Brain microvascular endothelial cell (primary cell): Measurements from ENCODE around the gene HECTD4.

Source experiments
- DNase-seq: peaks from one replicate; pipeline ENCODE4 v3.0.0-alpha.2; 2020
- H3K27ac ChIP-seq: fragments of 250-450 bp; sonication (Bioruptor Pico); 2 replicates; pipeline ENCODE4 v1.5.1; 2020; ENCODE audit warnings: mild to moderate bottlenecking, moderate library complexity
- H3K27me3 ChIP-seq: fragments of 250-450 bp; sonication (Bioruptor Pico); replicated peaks from 2 replicates; pipeline ENCODE4 v1.5.1; 2020; ENCODE audit warnings: mild to moderate bottlenecking
- H3K36me3 ChIP-seq: fragments of 250-450 bp; sonication (Bioruptor Pico); replicated peaks from 2 replicates; pipeline ENCODE4 v1.5.1; 2020; ENCODE audit warnings: mild to moderate bottlenecking
- H3K4me3 ChIP-seq: 2 replicates; pipeline ENCODE4 v1.5.1; 2011; ENCODE audit warnings: low read depth, mild to moderate bottlenecking, control low read depth, low read length, moderate library complexity
- in situ Hi-C: cut with HindIII; loops from 2 replicates; pipeline ENCODE4 v1.10.0; 2017; ENCODE audit warnings: low sequenced_read_pairs, low pct_ligation_motif_present
- TF ChIP-seq, protein P1 (sequence below): IDR thresholded peaks from 2 replicates; pipeline ENCODE4 v1.5.1; 2011; ENCODE audit warnings: low read depth, mild to moderate bottlenecking, moderate library complexity, low read length, control low read depth, inconsistent platforms; ENCODE audit errors: missing control alignments

Gene HECTD4

DNA sequence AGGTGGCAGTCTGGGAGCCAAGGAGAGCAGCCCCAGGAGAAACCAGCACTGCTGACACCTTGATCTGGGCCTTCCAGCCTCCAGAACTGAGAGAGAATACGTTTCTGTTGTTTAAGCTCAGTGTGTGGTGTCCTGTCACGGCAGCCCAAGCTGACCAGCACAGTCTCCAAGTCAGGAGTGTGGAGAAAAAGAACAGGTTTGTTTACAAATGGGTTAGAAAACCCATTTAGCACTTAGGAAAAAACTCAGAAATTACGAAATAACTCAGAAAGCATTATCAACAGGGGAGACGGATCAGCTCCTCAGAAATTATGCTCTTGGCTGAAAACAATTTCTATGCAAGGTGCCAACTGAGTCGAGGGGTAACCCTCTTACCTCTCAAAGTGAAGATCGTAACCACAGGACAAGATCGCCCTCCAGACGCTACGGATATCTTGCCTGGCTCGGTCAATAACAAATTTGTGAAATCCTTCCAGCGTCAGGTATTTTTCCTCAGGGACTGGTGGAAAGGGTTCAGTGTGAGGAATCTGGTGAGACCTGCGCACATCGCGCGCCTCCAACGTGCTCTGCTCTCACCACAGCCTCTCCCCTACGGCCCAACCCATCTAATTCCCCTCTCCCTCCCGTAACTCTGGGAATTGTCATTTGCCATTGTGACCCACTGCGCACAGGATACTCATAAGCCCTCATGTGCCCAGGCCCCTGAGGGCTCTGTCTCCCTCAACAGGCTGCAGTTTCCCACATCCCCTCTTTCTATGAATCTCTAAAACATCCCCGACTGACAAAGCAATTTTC lies 206.7 kb downstream of the HECTD4 start:
- no peak overlapping the region for H3K27ac ChIP-seq
- in situ Hi-C loops = no loop called here
- no peak overlapping the region for H3K4me3 ChIP-seq
- no peak for DNase-seq
- H3K27me3 ChIP-seq = no peaks in the 10 kb centered on the region
- peaks cover 30% of the 10 kb centered on the region for H3K36me3 ChIP-seq
- TF ChIP-seq, protein P1, sequence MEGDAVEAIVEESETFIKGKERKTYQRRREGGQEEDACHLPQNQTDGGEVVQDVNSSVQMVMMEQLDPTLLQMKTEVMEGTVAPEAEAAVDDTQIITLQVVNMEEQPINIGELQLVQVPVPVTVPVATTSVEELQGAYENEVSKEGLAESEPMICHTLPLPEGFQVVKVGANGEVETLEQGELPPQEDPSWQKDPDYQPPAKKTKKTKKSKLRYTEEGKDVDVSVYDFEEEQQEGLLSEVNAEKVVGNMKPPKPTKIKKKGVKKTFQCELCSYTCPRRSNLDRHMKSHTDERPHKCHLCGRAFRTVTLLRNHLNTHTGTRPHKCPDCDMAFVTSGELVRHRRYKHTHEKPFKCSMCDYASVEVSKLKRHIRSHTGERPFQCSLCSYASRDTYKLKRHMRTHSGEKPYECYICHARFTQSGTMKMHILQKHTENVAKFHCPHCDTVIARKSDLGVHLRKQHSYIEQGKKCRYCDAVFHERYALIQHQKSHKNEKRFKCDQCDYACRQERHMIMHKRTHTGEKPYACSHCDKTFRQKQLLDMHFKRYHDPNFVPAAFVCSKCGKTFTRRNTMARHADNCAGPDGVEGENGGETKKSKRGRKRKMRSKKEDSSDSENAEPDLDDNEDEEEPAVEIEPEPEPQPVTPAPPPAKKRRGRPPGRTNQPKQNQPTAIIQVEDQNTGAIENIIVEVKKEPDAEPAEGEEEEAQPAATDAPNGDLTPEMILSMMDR = no peak

DNA sequence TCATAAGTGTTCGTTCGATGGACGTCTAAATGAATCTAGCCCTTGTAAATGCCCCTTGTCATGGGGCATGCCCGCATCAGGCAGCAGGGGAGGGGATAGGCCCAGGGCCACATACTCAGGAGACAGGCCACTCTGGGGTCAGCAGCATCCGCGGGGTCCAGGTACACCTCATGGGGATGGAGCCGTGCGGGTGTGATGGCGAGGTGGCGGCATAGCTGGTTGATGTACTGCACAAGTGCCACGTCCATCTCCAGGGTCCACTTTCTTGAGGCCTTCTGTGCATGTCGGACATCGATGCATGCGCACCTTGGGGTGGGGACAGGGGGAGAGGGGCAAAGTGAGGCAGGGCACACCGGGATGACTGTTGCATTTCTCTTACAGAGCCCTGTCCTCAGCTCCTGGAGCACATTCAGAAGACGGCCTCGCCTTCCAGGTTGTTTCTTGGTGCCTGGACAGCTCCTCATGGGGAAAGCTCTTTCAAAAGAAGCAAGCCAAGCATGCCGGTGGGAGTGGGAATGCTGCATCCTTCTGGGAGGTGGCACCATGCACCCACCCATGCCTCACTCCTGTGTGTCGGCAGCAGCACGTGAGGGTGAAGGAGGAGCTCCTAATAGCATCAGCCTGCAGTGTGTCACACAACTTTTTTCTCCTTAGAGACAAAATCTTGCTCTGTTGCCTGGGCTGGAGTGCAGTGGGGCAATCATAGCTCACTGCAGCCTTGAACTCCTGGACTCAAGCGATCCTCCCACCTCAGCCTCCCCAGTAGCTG lies 209.5 kb downstream of the HECTD4 start:
- H3K36me3 ChIP-seq = peaks cover 19% of the 10 kb centered on the region
- in situ Hi-C loops = no loop called here
- no peak overlapping the region for H3K4me3 ChIP-seq
- no peak overlapping the region for H3K27ac ChIP-seq
- no peaks in the 10 kb centered on the region for H3K27me3 ChIP-seq
- TF ChIP-seq, protein P1 = no peak
- no peak for DNase-seq

DNA sequence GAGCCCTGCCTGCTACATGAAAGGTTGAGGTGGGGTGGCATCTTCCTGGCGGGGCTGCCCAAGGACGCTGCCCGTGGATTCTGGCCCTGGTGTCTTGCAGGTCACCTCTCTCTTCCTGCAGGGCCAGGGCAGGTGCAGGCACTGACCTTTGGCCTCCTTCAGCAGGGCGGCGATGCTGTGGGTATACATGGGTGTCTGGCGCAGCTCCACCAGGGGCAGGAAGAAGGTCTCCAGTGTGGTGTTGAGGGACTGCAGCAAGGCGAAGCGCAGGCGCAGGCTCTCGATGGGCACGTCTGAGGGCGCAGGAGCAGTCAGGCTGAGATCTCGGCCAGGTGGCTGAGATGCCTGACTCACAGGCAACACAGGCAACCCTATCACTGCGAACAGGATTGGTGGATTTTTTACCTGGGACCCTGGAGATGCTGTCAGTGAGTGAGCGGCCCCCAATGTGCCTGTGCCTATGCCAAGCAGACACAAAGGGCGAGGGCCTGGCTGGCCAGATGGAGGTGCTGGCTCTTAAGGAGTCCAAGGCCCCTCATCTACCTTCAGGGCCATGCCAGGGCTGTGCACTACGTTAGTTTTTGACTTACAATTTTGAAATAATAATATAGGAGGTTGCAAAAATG lies 211.1 kb downstream of the HECTD4 start:
- Histone ChIP-seq H3K27me3 (no peaks in the 10 kb centered on the region), H3K4me3 (no peak overlapping the region), H3K36me3 (peaks cover 19% of the 10 kb centered on the region), H3K27ac (no peak overlapping the region)
- DNase-seq = no peak
- in situ Hi-C loops = no loop called here
- TF ChIP-seq, protein P1 = no peak

DNA sequence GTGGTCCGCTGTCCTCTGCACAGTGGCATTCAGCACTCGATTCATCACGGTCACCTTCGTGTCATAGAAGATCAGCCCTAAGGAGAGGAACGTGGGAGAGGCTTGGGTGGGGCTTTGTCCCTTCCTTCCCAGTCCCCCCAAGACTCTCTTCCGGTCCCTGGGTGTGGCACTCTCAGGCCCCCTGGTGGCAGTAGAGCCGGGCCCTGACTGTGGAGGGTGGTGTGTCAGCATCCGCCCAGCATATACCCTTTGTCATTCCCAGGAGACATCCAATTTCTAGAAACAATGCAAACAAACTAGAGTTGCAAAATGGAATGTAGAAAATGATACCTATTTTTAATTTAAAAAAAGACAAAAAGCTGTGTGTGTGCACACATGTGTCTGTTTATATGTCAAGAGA lies 211.9 kb downstream of the HECTD4 start:
- peaks cover 15% of the 10 kb centered on the region for H3K36me3 ChIP-seq
- H3K27ac ChIP-seq = no peak overlapping the region
- H3K27me3 ChIP-seq = no peaks in the 10 kb centered on the region
- no peak overlapping the region for H3K4me3 ChIP-seq
- in situ Hi-C loops = no loop called here
- TF ChIP-seq, protein P1 = peak; percentile 74
- peak; percentile 30 for DNase-seq

DNA sequence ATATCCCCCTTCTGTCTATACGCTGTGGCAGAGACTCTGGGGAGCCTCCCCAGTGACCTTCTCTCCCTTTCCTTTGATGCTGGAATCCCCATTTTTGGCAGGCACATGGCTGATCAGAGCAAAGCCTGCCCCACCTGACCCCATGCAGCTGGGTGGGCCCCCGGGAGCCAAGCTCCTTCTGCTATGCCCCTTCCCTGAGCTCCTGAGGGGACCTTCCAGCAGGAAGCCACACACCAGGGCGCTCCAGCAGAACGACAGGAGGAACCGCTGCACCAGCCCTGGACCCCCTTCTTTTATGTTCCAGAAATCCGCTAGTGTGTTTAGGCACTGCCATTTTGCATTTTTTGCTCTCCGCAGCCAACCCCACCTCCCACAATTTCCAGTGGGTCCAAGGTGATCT lies 212.3 kb downstream of the HECTD4 start:
- no peak overlapping the region for H3K4me3 ChIP-seq
- no peak for DNase-seq
- no peaks in the 10 kb centered on the region for H3K27me3 ChIP-seq
- peaks cover 11% of the 10 kb centered on the region for H3K36me3 ChIP-seq
- no peak overlapping the region for H3K27ac ChIP-seq
- in situ Hi-C loops = no loop called here
- TF ChIP-seq, protein P1 = no peak
